GM23338 (cell line): ENCODE results near the gene MMP25. TPM values are rescaled to one million over a fixed set of nuclear protein-coding genes. Genes with fewer than 3 reads are reported as not detected.

Experiments used
- ATAC-seq: fragments of 200-7000 bp; cut with Tn5 transposase; 3 replicates; pipeline ENCODE4 v1.9.1; 2020
- DNase-seq: peaks from one replicate; pipeline ENCODE4 v3.0.0-alpha.2; 2015; ENCODE audit warnings: low spot score
- H2AFZ ChIP-seq: fragments of 200-600 bp; sonication (generic); 2 replicates; pipeline ENCODE4 v1.8.0; 2016; ENCODE audit warnings: antibody characterized with exemption, mild to moderate bottlenecking, moderate library complexity
- H3F3A ChIP-seq: fragments of 200-600 bp; sonication (generic); replicated peaks from 2 replicates; pipeline ENCODE4 v1.8.0; 2017; ENCODE audit warnings: antibody characterized with exemption, mixed run types, low read depth
- H3K27ac ChIP-seq: fragments of 200-600 bp; sonication (generic); 2 replicates; pipeline ENCODE4 v1.6.1; 2016; ENCODE audit warnings: low read depth
- H3K27me3 ChIP-seq: fragments of 200-600 bp; sonication (generic); 2 replicates; pipeline ENCODE4 v1.8.0; 2016; ENCODE audit warnings: mild to moderate bottlenecking, mixed run types, moderate library complexity; ENCODE audit not compliant: insufficient read depth
- H3K36me3 ChIP-seq: fragments of 200-600 bp; sonication (generic); 2 replicates; pipeline ENCODE4 v1.8.0; 2016; ENCODE audit warnings: mild to moderate bottlenecking; ENCODE audit not compliant: insufficient read depth
- H3K4me1 ChIP-seq: fragments of 200-600 bp; sonication (generic); 2 replicates; pipeline ENCODE4 v1.8.0; 2016; ENCODE audit warnings: mild to moderate bottlenecking, moderate library complexity; ENCODE audit not compliant: insufficient read depth
- H3K4me2 ChIP-seq: fragments of 200-600 bp; sonication (generic); 2 replicates; pipeline ENCODE4 v1.7.1; 2017; ENCODE audit warnings: mixed run types
- H3K4me3 ChIP-seq: fragments of 200-600 bp; sonication (generic); 2 replicates; pipeline ENCODE4 v1.6.1; 2016; ENCODE audit warnings: mixed run types
- H3K79me2 ChIP-seq: fragments of 200-600 bp; sonication (generic); replicated peaks from 2 replicates; pipeline ENCODE4 v1.8.0; 2017; ENCODE audit warnings: mild to moderate bottlenecking; ENCODE audit not compliant: insufficient read depth
- H3K9me2 ChIP-seq: fragments of 200-600 bp; sonication (generic); 2 replicates; pipeline ENCODE4 v1.8.0; 2017; ENCODE audit not compliant: insufficient read depth
- H4K20me1 ChIP-seq: fragments of 200-600 bp; sonication (generic); replicated peaks from 2 replicates; pipeline ENCODE4 v1.8.0; 2017; ENCODE audit warnings: mild to moderate bottlenecking; ENCODE audit not compliant: insufficient read depth
- H3K27ac Mint-ChIP-seq: 2 replicates; pipeline ENCODE4 v1.8.0; 2020; ENCODE audit warnings: inconsistent platforms, mild to moderate bottlenecking, moderate library complexity, mixed read lengths
- H3K27me3 Mint-ChIP-seq: 3 replicates; pipeline ENCODE4 v1.8.0; 2022; ENCODE audit warnings: low read depth, mild to moderate bottlenecking, moderate library complexity, mixed read lengths, inconsistent platforms; ENCODE audit not compliant: insufficient read depth, poor library complexity
- H3K36me3 Mint-ChIP-seq: 3 replicates; pipeline ENCODE4 v1.8.0; 2021; ENCODE audit warnings: low read depth, mild to moderate bottlenecking, inconsistent platforms, moderate library complexity, mixed read lengths
- H3K4me1 Mint-ChIP-seq: 3 replicates; pipeline ENCODE4 v1.8.0; 2020; ENCODE audit warnings: mild to moderate bottlenecking, inconsistent platforms, mixed read lengths
- H3K4me3 Mint-ChIP-seq: 3 replicates; pipeline ENCODE4 v1.8.0; 2021; ENCODE audit warnings: moderate library complexity, mild to moderate bottlenecking, inconsistent platforms, mixed read lengths
- H3K9me3 Mint-ChIP-seq: 3 replicates; pipeline ENCODE4 v1.8.0; 2020; ENCODE audit warnings: moderate library complexity, mild to moderate bottlenecking, inconsistent platforms, mixed read lengths
- CREB1 ChIP-seq: fragments of 250-450 bp; sonication (Bioruptor Pico); IDR thresholded peaks from 2 replicates; pipeline ENCODE4 v1.5.0; 2020; ENCODE audit warnings: low read depth, mild to moderate bottlenecking, moderate library complexity
- EZH2 ChIP-seq: fragments of 200-600 bp; sonication (generic); IDR thresholded peaks from one replicate; pipeline ENCODE4 v1.8.0; 2017; ENCODE audit warnings: antibody characterized with exemption, mild to moderate bottlenecking, low read depth; ENCODE audit not compliant: unreplicated experiment
- NANOG ChIP-seq: IDR thresholded peaks from 2 replicates; pipeline ENCODE4 v1.6.1; 2016; ENCODE audit warnings: antibody characterized with exemption, borderline replicate concordance
- ZNF114 ChIP-seq: fragments of 250-450 bp; sonication (Bioruptor Pico); IDR thresholded peaks from 2 replicates; pipeline ENCODE4 v1.5.0; 2020; ENCODE audit warnings: mild to moderate bottlenecking, moderate library complexity
- ZNF331 ChIP-seq: fragments of 250-450 bp; sonication (Bioruptor Pico); IDR thresholded peaks from 2 replicates; pipeline ENCODE4 v1.5.0; 2020; ENCODE audit warnings: low read depth, mild to moderate bottlenecking, moderate library complexity
- polyA plus RNA-seq: library from polyadenylated mRNA; unstranded; fragments of >200 nt; fragmentation: Nextera tagmentation; extraction: Ambion mirVana; gene quantifications from 2 replicates; pipeline ENCODE4 v1.2.1, GENCODE V29; 2016
- total RNA-seq: library from RNA; depleted of rRNA; stranded (reverse); fragments of >200 nt; shearing (Covaris generic); gene quantifications from 2 replicates; pipeline ENCODE4 v1.2.3, GENCODE V29; 2014
- TF ChIP-seq, protein P1 (sequence below): fragments of 250-450 bp; sonication (Bioruptor Pico); IDR thresholded peaks from 2 replicates; pipeline ENCODE4 v1.5.0; 2020; ENCODE audit warnings: mild to moderate bottlenecking, moderate library complexity
- TF ChIP-seq, protein P2 (sequence below), 2 experiments: fragments of 200-600 bp in 1 of 2; sonication (generic) in 1 of 2; conservative IDR thresholded peaks; 2 replicates each; pipeline versions ENCODE4 v1.5.1 to v1.6.1; 2016 to 2017; ENCODE audit warnings: antibody characterized with exemption in 2 of 2, low read depth in 2 of 2, mild to moderate bottlenecking in 2 of 2, moderate library complexity in 1 of 2
- TF ChIP-seq, protein P3 (sequence below): IDR thresholded peaks from 2 replicates; pipeline ENCODE4 v1.6.1; 2016; ENCODE audit warnings: antibody characterized with exemption
- TF ChIP-seq, protein P4 (sequence below): IDR thresholded peaks from one replicate; pipeline ENCODE4 v1.6.1; 2018; ENCODE audit warnings: antibody characterized with exemption; ENCODE audit not compliant: unreplicated experiment

MMP25 gene
- total and polyA plus RNA-seq, 2 experiments from 2014 or later, result 7.7 to 15.9 TPM

DNA sequence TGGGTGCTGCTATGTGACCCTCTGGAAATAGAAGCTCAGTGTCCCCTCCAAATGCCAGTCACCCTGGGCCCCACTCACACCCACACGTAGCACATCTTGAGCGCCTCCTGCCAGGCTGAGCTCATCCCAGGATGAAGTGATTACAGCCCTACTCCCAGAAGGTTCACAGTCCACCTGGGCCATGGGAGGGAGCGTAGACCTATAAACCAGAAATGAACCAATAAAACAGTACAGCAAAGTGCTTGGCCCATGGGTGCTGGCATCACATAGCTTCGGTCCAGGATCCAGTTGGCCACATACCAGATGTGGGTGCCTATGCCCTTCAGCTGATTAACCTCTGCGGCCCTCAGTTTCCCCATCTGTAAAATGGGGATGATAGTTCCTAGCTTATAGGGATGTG lies 7.5 kb upstream of the MMP25 start (continued):
- TF ChIP-seq, protein P1, sequence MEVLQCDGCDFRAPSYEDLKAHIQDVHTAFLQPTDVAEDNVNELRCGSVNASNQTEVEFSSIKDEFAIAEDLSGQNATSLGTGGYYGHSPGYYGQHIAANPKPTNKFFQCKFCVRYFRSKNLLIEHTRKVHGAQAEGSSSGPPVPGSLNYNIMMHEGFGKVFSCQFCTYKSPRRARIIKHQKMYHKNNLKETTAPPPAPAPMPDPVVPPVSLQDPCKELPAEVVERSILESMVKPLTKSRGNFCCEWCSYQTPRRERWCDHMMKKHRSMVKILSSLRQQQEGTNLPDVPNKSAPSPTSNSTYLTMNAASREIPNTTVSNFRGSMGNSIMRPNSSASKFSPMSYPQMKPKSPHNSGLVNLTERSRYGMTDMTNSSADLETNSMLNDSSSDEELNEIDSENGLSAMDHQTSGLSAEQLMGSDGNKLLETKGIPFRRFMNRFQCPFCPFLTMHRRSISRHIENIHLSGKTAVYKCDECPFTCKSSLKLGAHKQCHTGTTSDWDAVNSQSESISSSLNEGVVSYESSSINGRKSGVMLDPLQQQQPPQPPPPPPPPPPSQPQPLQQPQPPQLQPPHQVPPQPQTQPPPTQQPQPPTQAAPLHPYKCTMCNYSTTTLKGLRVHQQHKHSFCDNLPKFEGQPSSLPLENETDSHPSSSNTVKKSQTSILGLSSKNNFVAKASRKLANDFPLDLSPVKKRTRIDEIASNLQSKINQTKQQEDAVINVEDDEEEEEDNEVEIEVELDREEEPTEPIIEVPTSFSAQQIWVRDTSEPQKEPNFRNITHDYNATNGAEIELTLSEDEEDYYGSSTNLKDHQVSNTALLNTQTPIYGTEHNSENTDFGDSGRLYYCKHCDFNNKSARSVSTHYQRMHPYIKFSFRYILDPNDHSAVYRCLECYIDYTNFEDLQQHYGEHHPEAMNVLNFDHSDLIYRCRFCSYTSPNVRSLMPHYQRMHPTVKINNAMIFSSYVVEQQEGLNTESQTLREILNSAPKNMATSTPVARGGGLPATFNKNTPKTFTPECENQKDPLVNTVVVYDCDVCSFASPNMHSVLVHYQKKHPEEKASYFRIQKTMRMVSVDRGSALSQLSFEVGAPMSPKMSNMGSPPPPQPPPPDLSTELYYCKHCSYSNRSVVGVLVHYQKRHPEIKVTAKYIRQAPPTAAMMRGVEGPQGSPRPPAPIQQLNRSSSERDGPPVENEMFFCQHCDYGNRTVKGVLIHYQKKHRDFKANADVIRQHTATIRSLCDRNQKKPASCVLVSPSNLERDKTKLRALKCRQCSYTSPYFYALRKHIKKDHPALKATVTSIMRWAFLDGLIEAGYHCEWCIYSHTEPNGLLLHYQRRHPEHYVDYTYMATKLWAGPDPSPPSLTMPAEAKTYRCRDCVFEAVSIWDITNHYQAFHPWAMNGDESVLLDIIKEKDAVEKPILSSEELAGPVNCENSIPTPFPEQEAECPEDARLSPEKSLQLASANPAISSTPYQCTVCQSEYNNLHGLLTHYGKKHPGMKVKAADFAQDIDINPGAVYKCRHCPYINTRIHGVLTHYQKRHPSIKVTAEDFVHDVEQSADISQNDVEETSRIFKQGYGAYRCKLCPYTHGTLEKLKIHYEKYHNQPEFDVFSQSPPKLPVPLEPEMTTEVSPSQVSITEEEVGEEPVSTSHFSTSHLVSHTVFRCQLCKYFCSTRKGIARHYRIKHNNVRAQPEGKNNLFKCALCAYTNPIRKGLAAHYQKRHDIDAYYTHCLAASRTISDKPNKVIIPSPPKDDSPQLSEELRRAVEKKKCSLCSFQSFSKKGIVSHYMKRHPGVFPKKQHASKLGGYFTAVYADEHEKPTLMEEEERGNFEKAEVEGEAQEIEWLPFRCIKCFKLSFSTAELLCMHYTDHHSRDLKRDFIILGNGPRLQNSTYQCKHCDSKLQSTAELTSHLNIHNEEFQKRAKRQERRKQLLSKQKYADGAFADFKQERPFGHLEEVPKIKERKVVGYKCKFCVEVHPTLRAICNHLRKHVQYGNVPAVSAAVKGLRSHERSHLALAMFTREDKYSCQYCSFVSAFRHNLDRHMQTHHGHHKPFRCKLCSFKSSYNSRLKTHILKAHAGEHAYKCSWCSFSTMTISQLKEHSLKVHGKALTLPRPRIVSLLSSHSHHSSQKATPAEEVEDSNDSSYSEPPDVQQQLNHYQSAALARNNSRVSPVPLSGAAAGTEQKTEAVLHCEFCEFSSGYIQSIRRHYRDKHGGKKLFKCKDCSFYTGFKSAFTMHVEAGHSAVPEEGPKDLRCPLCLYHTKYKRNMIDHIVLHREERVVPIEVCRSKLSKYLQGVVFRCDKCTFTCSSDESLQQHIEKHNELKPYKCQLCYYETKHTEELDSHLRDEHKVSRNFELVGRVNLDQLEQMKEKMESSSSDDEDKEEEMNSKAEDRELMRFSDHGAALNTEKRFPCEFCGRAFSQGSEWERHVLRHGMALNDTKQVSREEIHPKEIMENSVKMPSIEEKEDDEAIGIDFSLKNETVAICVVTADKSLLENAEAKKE (CRISPR knock-in tag), result no peak

DNA sequence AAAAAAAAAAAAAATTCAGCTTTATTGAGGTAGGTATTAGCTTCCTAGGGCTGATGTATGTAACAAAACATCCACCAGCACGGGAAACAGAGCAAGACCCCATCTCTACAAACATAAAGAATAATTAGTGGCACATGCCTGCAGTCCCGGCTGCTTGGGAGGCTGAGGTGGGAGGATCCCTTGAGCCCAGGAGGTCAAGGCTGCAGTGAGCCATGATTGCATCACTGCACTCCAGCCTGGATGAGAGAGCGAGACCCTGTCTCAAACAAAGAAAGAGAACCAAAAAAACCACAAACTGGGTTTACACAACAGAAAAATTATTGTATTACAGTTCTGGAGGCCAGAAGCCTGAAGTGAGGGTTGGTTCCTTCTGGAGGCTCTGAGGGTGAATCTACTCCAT lies 4.0 kb upstream of the MMP25 start:
- Mint-ChIP-seq H3K9me3 (peaks cover 7% of the 10 kb centered on the region; the same call in 2 of the 3 replicates), H3K27ac (no peak overlapping the region), H3K4me3 (no peak overlapping the region), H3K4me1 (peaks cover 25% of the 10 kb centered on the region), H3K27me3 (peaks cover 18% of the 10 kb centered on the region), H3K36me3 (peaks cover 20% of the 10 kb centered on the region)
- DNase-seq (no peak), ATAC-seq (no peak)
- no peaks in the 10 kb centered on the region for H3K9me2 ChIP-seq
- H2AFZ ChIP-seq, result no peak overlapping the region
- H3K79me2 ChIP-seq, result peaks cover 5% of the 10 kb centered on the region
- peaks cover 20% of the 10 kb centered on the region; the same call in 1 of the 2 replicates for H3K4me1 ChIP-seq
- no peak overlapping the region for H3K4me2 ChIP-seq
- H3K36me3 ChIP-seq, result no peaks in the 10 kb centered on the region
- peaks cover 4% of the 10 kb centered on the region for H4K20me1 ChIP-seq
- no peak overlapping the region for H3K27ac ChIP-seq
- no peak overlapping the region for H3K4me3 ChIP-seq
- H3F3A ChIP-seq, result peaks cover 11% of the 10 kb centered on the region; the same call in 1 of the 2 replicates
- H3K27me3 ChIP-seq, result peaks cover 17% of the 10 kb centered on the region
- no peak for TF ChIP-seq CREB1 (CRISPR knock-in tag)
- TF ChIP-seq, protein P2, sequence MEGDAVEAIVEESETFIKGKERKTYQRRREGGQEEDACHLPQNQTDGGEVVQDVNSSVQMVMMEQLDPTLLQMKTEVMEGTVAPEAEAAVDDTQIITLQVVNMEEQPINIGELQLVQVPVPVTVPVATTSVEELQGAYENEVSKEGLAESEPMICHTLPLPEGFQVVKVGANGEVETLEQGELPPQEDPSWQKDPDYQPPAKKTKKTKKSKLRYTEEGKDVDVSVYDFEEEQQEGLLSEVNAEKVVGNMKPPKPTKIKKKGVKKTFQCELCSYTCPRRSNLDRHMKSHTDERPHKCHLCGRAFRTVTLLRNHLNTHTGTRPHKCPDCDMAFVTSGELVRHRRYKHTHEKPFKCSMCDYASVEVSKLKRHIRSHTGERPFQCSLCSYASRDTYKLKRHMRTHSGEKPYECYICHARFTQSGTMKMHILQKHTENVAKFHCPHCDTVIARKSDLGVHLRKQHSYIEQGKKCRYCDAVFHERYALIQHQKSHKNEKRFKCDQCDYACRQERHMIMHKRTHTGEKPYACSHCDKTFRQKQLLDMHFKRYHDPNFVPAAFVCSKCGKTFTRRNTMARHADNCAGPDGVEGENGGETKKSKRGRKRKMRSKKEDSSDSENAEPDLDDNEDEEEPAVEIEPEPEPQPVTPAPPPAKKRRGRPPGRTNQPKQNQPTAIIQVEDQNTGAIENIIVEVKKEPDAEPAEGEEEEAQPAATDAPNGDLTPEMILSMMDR (conservative IDR thresholded peaks at IDR 0.05; ENCODE audit: low read depth in 2 of 2), result no peak
- no peak for TF ChIP-seq ZNF331 (CRISPR knock-in tag)
- TF ChIP-seq ZNF114 (CRISPR knock-in tag), result no peak
- TF ChIP-seq, protein P3, sequence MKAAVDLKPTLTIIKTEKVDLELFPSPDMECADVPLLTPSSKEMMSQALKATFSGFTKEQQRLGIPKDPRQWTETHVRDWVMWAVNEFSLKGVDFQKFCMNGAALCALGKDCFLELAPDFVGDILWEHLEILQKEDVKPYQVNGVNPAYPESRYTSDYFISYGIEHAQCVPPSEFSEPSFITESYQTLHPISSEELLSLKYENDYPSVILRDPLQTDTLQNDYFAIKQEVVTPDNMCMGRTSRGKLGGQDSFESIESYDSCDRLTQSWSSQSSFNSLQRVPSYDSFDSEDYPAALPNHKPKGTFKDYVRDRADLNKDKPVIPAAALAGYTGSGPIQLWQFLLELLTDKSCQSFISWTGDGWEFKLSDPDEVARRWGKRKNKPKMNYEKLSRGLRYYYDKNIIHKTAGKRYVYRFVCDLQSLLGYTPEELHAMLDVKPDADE, result no peak
- TF ChIP-seq NANOG, result no peak
- TF ChIP-seq, protein P4, sequence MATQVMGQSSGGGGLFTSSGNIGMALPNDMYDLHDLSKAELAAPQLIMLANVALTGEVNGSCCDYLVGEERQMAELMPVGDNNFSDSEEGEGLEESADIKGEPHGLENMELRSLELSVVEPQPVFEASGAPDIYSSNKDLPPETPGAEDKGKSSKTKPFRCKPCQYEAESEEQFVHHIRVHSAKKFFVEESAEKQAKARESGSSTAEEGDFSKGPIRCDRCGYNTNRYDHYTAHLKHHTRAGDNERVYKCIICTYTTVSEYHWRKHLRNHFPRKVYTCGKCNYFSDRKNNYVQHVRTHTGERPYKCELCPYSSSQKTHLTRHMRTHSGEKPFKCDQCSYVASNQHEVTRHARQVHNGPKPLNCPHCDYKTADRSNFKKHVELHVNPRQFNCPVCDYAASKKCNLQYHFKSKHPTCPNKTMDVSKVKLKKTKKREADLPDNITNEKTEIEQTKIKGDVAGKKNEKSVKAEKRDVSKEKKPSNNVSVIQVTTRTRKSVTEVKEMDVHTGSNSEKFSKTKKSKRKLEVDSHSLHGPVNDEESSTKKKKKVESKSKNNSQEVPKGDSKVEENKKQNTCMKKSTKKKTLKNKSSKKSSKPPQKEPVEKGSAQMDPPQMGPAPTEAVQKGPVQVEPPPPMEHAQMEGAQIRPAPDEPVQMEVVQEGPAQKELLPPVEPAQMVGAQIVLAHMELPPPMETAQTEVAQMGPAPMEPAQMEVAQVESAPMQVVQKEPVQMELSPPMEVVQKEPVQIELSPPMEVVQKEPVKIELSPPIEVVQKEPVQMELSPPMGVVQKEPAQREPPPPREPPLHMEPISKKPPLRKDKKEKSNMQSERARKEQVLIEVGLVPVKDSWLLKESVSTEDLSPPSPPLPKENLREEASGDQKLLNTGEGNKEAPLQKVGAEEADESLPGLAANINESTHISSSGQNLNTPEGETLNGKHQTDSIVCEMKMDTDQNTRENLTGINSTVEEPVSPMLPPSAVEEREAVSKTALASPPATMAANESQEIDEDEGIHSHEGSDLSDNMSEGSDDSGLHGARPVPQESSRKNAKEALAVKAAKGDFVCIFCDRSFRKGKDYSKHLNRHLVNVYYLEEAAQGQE, result no peak
- TF ChIP-seq EZH2, result no peak
